HG02571 (cell line): ENCODE results near the gene GPR61.

Experiments
- ATAC-seq: cut with Tn5 transposase; IDR thresholded peaks from one replicate; pipeline ENCODE4 v1.9.1; 2021; ENCODE audit warnings: mild to moderate bottlenecking, moderate library complexity; ENCODE audit not compliant: unreplicated experiment

Gene GPR61

DNA sequence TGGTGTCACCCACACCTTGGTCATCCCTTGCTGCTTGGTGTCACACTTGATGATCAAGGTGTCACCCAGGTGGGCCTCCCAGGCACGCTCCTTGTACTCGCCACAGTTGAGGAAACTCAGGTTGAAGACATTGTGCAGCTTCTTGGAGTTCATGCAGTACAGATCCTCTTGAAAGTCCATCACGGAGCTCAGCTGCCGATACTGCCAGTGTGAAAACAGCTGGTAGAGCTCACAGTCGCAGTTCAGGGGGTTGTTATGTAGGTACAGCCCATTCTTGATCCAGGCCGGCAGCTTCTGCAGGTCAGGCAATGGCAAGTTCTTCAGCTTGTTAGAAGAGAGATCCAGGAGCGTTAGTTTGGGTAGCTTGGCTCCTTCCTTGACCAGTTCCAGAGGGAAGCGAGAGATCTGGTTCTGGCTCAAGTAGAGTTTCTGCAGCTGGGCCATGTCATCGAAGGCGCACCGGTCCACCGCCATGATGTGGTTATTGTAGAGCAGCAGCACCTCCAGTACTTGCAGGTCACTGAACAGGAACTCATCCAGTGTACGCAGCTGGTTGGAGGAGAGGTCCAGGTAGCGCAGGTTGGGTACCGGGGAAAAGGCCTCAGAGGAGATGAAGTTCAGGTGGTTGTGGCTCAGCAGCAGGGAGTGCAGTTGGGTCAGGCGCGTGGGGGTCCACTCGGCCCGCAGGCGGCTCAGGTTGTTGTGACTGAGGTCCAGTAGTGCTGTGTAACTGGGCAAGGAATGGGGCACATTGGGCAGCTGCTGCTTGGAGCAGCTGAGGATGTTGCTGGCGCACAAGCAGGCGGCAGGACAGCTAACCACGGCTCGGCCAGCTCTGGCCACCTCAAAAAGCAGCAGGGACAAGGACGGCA, 31.4 kb upstream of the GPR61 start:
- no peak for ATAC-seq

DNA sequence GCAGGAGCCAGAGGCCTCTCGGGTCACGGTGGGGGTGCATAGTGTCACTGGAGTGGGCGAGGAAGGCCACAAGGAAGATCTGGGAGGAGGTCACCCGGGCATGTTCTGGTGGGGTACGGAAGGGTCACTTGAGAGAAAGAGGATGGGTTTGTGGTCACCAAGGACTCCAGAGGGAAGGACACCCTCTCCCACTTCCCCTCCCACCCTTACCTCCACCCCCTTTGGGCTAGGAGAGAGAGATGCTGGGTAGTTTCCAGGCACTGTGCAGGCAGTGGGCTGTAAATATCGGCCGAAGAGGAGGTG, 30.8 kb upstream of the GPR61 start:
- no peak for ATAC-seq

DNA sequence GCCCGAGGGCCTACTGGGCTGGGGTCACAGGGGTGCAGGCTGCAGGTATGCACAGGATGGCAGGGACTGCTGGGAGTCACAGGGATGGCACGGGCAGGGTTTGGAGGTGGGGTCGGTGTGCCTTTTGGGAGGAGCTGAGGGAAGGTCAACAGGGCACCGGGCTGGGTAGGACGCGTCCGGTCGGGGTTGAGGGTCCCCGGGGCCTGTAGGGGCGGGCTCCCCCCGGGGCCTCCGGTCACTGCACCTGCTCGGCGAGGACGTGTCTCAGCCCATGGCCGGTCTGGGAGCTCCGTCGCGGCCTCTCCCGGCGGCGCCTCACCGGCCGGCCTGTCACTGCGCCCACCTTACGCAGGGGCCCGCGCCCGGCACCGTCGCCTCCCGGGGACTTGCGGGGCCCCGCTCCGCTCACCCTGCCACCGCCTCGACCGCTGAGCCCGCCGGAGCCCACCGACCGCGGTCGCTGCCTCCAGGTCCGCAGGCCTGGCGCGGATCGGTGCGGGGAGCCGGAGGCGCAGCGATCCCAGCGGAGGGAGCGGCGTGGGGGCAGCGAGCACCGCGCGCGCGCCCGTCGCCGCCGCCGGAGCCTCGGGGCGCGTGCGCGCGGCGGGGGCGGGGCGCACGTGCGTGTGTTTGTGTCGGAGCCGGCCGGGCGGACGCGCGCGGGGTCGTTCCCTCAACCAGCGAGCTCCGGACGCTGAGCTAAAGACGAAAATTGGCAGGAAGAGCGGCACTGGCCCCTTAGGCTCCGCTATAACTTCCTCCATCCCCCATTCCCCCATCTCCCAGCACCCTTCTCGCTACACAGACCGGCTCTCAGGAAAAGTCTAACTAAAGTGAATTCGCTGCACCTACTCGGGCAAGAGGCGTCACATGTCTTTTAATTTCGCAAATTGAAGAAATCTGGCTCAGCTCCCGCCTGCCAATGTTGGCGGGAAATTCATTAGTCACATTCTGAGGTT, 30.2 kb upstream of the GPR61 start, which contains the start of gene AMIGO1:
AMIGO1 (minus strand) TSS at position 552 of the 959 bp plus-strand sequence. CDS start 815 bp downstream, outside the sequence.
- ATAC-seq: no peak

DNA sequence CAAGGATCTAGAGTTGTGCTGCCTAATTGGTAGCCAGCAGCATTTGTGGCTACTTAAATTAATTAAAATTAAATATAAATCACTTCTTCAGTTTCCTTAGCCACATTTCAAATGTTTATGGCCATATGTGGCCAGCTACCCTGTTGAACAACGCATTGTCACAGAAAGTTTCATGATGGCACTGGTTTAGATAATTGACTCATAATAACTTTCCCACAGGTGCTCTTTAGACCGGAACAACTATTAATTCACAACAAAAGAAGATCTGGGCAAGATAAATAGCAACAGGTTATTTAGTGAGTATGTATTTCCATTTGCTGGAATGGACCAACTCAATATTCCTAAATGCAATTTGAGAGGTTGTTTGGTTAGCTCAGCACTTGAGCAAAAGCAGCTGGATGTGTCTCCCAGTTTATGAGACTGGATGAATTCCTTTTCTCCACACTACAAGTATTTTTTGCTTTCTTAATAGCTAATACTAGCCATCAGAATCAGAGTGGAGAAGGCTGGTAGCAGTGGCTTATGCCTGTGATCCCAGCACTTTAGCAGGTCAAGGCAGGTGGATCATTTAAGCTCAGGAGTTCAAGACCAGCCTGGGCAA, 26.5 kb upstream of the GPR61 start:
- no peak for ATAC-seq

DNA sequence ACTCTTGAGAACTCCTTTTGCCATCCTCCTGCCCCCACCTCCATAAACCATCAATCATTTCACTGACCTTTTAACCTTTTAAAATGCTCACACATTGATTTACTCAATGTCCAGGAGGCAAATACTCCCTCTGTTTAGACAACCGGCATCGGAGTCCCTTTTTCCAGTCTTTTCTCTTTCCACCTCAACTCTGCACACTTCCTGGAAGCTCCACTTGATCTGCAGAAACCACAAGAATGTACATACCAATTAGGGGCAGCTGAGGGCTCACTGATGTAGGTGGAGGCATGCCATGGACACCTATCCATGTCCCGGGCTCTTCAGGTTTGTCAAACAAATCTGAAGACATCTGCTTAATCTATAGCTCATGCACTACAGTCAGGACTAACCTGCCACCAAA, 24.8 kb upstream of the GPR61 start:
- ATAC-seq: no peak

DNA sequence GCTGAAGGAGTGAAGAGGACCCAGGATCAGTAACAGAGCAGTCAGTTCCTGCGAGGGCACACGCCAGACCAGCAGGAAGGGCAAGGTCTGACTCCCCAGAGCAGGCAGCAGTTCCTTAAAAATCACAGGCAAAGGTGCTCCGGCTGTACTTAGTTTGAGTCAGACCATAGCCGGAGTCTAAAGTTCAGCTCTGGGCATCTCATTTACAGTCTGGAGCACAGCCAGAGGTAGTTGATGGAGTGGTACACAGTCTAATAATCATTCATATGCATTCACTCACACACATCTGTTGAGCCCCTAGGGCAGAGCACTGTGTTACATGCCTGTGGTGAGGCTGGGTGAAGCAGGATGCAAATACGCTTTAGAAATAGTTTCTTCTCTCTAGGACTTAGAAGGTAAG, 22.8 kb upstream of the GPR61 start:
- ATAC-seq: no peak

DNA sequence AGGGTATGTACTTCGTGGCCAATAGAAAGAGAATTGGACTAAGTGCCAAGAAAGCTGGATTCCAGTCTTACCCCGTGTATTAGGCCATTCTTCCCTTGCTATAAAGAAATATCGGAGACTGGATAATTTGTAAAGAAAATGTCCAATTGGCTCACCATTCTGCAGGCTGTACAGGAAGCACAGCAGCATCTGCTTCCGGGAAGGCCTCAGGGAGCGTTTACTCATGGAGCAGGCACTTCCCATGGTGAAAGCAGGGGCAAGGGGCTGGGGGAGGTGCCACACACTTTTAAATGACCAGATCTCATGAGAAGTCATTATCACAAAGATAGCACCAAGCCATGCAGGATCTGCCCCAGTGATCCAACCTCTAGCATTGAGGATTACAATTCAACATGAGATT, 22.3 kb upstream of the GPR61 start:
- no peak for ATAC-seq

DNA sequence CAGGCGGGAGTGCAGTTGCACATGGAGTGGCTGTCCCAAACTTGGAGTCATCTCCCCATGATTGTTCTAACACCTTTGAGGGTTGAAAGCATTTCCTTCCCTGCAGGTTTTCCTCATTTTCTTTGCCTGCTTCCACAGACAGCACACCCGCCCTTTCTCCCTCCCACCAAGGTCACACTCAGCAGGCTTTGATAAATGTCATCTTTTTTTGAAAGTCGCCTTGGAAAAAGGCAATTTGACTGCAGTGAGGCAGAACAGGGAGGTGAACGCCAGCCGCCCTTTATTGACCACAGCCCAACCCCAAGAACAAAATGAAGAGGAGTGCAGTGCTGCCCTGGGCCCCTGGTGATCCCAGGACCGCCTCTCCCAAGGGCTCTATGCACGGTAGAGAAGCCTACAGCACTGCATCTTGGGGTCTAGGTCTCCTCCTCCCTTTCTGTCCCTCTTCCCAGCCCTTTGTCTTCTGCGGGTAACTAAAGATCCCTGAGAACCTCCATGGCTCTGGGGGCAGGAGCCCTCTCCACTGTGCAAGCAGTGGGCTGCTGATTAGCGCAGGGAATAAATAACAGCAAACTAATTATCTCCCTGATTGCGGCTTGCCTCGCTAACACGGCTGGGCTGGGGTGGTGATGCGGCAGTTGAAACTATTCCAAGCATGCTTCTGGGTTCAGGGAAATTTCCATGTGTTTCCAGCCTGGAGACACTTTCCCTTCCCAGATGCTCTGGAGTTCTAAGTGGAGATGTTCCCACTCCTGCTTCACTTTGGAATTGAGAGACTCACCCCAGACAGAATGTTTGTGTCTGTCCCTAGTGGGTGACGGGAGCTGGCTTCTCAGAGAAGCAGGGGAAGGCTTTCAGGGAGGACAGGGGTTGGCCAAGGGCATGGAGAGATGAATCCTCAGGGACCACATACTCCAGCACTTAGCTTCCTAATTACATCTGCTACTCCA, 18.4 kb upstream of the GPR61 start:
- no peak for ATAC-seq

DNA sequence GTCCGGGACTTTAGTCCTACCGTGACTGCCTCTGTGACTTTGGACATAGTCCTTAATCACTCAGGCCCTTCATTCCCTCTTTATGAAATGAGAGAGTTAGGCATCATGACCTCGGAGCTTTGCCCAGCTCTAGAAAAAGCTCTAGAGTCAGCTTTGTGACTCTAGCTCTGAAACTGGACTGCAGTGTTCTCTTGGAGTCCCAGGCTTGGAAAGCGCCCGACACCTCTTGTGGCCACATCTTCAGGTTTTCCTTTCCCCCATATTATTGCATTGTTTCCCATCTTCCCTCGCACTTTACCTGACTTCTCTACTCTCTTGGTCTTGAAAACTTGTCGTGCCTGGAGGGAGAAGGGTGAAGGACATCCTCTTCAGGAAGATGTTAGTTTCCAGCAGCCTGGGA, 17.6 kb upstream of the GPR61 start:
- ATAC-seq: no peak

DNA sequence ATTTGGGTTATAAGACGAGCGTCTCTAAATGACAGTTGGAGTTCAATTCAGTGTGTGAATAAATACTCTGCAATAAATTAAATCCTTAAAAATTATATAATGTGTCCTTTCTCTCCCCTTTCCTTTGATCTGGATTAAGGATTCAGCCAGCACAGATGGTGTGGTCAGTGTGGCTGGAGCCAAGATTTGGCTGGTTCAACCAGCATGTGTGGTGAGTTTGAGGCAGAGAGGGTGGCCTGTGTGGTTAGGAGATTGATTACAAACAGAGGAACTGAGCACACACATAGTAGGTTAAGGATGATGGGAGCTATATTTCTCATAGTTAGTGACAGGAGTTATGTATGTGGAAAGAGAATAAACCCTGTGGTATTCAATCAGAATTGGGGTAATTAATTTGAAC, 16.0 kb upstream of the GPR61 start:
- ATAC-seq: no peak

DNA sequence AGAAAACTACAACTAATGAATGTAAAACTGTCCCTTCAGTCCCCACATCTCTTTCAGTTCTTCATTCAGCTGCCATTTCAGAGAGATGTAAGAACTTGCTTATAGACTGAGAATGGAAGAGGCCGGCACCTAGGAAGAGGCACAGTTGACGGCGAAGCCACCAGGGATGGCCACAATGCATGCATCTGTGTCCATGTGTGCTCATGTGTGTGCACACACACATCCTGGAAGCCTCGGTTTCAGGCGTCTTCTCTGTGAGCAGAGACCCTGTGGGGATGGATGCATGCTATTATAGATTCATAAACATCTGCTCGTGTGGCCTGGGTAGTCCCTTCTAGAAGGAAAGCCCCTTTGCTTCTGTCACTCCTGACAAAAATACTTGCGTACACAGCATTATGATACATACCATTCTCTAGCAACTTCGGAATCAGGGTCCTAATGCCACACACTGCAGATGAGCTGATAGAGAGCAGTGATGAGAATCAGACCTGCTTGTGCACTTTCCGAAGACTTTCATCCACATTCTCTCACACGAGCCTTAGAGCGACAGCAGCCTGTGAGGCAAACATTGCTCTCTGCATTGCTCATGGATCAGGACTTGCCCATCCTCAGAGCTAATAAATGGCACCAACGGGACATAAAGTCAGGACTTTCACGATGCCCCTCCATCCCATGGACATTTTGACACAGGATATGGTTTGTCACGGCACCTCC, 12.4 kb upstream of the GPR61 start:
- peak; percentile 59 for ATAC-seq

DNA sequence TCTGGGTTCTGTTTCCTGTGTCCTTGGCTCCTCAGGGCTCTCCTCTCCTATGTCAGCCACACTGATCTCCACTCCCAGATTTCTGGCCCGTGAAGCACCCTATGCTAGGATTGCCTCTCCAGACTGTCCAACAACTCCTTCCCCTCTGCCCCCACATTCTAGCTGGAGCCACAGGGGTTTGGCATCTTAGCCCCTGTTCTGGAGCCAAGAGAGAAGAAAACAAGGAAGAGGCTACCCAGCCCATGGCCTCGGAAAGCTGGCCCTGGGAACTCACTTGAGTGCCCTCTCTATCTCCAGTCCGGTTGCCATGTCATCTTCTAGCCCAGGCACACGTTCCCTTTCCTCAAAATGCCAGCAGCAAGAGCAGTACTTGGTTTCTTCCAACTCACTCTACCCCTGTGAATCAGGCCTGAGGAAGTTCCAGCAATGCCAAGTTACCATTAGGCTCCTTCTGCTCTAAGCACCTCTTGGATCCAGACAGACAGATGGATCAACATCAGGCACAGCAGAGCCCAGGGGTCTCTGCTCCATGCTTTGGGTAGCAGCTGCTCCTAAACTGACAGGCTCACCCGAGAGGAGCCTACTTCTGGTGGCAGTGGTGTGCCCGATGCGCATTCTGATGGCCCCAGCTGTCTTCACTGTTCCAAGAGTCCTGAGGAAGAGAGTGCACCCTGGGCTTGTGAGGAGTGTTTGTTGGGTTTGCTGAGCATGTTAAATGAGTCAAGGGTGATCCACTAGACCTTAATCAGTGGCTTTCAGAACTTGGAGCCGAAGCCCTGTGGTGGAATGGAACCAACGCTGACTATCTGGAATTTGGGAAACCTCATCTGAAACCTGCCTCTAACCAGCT, 11.6 kb upstream of the GPR61 start:
- ATAC-seq: no peak

DNA sequence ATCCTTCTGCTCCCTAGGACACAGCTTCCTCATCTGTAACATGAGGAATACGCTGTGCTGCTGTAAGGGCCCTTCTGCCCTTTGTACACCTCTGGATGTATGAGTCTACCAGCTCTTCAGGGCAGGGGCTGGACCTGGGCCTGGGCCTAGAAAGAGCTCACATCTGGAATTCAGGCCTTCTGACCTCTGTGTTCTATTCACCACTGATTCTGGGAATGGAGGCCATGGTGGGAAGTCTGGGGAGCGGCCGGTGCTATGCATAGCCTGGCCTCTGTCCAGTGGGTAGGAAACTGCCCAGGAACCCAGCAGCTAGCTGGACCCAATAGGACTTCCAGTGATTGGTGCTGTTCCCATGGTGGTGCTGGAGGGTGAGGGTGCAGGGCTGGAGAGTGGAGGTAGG, 11.0 kb upstream of the GPR61 start:
- ATAC-seq: no peak

DNA sequence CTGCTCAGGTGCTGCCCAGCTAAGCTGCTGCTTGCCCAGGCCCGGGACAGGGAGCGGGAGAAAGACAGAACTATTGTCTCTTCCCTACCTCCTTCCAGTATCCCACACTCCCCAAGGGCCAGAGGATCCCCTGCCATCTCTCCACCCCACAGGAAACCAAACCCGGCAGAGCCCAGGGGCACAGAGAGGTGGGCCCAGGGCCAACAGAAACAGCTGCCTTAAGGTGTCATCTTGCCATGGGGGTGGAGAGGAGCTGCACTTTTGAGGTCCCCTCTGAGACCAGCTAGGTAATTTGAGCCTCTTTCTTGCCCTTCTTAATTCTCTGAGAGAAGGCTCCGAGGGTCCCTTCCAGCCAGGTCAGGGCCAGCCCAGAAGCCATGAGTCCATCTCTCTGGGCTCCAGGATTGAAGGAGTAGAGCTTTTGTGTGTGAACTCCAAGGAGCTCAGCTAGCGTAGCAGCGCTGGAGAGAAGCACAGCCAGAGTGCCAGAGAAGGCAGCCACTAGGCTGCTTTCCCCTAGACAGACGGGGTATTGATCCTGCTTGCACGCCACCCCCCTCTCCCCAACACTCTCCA, 9.7 kb upstream of the GPR61 start:
- no peak for ATAC-seq

DNA sequence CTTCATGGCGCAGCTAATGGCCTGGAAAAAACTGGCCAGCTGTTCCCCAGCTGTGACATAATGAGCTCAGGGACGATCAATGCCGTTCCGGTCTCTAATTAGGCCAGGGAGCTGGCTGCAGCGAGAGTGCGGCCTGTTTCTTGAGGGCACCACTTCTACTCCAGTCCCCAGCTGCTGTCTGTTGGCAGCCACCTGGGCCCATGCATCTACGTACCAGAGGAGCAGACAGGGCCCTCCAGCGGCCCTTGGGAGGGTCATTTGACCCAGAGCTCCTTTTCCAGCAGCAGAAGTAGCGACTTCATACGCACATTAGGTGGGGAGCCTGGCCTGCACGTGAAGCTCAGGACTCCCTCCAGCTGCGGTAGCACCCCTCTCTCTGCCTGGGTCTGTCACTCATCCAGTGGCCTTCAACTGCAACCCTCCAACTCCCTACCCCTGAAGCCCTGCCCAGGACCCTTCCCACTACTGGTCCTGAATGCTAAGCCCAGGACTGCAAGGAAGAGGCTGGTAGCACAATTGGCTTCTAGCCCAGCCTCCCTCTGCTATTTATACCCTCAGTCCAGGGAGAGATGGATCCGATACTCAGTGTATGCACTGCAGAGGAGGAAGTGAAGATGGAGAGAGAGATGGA, 9.1 kb upstream of the GPR61 start:
- no peak for ATAC-seq

DNA sequence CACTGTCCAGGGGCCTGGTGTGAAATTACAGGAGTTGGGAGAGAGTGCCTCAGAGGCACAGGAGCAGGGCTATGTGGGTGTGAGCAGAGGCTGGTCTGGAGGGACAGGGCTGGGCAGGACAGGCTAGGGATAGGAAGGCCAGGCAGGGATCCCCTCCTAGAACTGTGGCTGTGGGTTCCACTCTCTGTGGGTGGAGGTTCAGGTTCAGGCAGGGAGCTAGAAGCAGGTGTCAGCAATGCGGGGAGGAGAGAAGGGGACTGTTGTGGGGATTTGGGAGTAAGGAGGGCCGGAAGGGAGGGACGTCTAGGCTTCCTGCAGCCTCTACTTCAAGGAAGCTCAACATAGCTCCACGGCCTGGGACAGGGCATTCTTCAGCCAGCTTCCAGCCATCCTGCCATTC, 8.3 kb upstream of the GPR61 start:
- ATAC-seq: no peak

DNA sequence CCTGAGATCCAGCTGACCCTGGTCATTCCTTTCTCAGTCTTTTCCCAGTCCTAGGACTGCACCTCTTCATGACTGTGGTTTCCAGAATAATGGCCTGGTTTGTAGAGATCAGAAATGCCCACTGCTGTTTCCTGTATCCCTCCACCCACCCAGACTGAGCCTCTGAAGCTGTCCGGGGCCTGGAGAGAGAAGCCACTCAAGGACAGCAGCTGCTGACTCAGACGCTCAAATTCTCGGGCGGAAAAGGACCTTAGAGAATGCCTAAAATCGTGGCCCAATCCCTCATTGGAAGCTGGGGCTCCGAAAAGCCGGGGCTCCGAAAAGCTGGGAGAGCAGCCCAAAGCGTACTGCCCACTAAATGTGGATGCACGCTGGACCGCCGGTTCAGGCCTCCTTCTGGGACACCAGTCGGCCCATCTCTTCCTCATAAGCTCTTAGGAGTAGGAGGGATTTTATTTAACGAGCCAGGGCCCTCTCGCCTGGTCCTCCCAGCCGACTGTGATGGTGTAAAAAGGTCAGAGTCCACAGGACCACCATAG, 7.8 kb upstream of the GPR61 start:
- no peak for ATAC-seq
